NT2/D1 (cell line): ENCODE data around the gene NMB.

ENCODE experiments used
- DNase-seq: peaks from one replicate; pipeline ENCODE4 v3.0.0-alpha.2; 2011; ENCODE audit warnings: low read depth, low spot score
- H3K27me3 ChIP-seq: 2 replicates; pipeline ENCODE4 v1.6.0; 2011; ENCODE audit warnings: mild to moderate bottlenecking; ENCODE audit not compliant: insufficient read length, insufficient read depth
- H3K36me3 ChIP-seq: 2 replicates; pipeline ENCODE4 v1.6.1; 2011; ENCODE audit warnings: mild to moderate bottlenecking, low read length, mixed read lengths; ENCODE audit not compliant: insufficient read depth, insufficient read length
- H3K4me1 ChIP-seq: 2 replicates; pipeline ENCODE4 v1.5.1; 2011; ENCODE audit not compliant: insufficient read depth, insufficient read length
- H3K4me3 ChIP-seq: 2 replicates; pipeline ENCODE4 v1.5.1; 2011; ENCODE audit warnings: low read depth; ENCODE audit not compliant: insufficient read length
- H3K9ac ChIP-seq: 2 replicates; pipeline ENCODE4 v1.6.0; 2011; ENCODE audit warnings: low read depth; ENCODE audit not compliant: insufficient read length
- H3K9me3 ChIP-seq: 2 replicates; pipeline ENCODE4 v1.5.1; 2011; ENCODE audit warnings: mild to moderate bottlenecking, low read length; ENCODE audit not compliant: insufficient read depth
- SUZ12 ChIP-seq: IDR thresholded peaks from 2 replicates; pipeline ENCODE4 v1.6.1; 2011; ENCODE audit not compliant: insufficient read length, insufficient read depth; ENCODE audit errors: extremely low read depth
- YY1 ChIP-seq: IDR thresholded peaks from 2 replicates; pipeline ENCODE4 v1.6.1; 2011; ENCODE audit not compliant: insufficient read length, insufficient read depth
- ZNF274 ChIP-seq: IDR thresholded peaks from 2 replicates; pipeline ENCODE4 v1.6.1; 2011; ENCODE audit warnings: mild to moderate bottlenecking, low read depth, low read length

The NMB gene

DNA sequence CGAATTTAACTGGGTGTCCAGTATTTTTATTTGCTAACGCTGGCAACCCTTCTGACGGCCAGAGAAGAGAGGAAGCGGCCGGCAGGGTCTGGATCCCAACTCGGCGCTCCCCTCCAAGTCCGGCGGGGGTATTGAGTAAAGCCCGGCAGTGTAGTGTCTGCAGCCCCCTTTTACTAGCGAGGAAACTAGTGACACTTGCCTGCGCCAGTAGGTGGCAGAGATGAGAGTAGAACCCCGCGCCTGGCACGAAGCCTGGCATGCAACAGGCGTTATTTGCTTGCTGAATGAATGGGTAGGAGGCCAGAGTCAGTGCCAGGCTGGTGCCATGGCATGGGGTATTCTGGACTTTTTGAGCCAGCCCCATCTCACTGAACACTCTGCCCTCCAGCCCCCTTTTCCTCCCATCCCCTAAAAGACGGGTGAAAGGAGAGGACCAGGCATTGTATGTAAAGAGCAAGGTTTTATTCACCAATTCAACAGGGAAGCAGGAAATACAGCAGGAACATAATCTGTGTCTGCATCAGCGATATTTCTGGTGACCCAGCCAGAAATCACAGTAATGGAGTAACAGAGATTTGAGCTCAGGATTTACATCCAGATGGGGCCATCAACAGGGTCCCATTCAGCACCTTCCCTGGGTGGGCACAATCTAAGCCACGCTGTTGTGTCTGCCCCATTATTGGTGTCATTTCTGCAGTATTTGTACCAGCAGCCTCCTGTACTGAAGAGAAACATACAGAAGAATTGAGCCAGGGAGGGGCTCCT is 3.1 kb downstream of the NMB start:
- H3K4me1 ChIP-seq = peaks cover 12% of the 10 kb centered on the region
- no peaks in the 10 kb centered on the region for H3K9me3 ChIP-seq
- H3K9ac ChIP-seq = peak overlapping the region; percentile 97
- peak; percentile 52 for DNase-seq
- peaks cover 23% of the 10 kb centered on the region for H3K27me3 ChIP-seq
- H3K36me3 ChIP-seq = peaks cover 38% of the 10 kb centered on the region
- no peak for TF ChIP-seq YY1
- TF ChIP-seq ZNF274 = no peak
- peak overlapping the region; percentile 97 for H3K4me3 ChIP-seq

DNA sequence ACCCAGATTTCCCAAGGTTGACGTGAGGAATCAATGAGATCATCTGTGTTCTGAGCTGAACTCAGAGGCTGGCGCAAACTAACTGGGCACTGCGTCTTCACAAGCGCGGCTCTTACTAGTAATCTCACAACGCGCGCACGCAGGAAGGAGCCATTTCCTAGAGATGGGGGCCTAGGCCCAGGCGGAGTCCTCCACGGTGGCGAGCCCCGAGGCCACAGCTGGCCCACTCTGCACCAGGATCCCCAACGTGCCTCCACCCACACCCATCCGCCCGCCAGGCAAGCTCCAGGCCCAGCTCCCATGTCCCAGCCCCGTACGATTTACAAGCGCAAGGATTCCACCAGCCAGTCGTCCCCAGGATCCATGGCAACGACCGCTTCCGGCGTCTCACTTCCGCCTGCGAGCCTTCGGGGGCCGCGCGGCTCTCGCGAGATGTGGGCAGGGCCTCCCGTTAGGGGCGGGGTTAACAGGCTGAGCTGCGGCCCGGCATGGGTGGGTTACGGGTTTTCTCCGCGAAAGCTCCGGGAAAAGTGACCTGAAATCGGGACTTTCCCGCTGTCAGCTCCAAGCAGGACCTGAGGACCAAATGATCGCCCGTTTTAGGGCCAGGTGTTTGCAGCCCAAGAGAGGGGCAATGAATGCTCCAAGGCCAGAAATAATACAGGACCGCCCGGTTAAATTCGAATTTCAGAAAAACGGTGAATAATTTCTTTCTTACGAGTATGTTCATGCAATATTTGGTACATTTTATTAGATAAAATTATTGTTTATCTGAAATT is 3.9 kb downstream of the NMB start, which contains the start of gene WDR73:
Gene WDR73 (minus strand): TSS at position 374 of the 779 bp plus-strand sequence. CDS start 9 bp downstream, at position 365.
- H3K4me1 ChIP-seq = peaks cover 12% of the 10 kb centered on the region
- DNase-seq = peak; percentile 91
- H3K9ac ChIP-seq = peak within 1 kb of the TSS; percentile 97

DNA sequence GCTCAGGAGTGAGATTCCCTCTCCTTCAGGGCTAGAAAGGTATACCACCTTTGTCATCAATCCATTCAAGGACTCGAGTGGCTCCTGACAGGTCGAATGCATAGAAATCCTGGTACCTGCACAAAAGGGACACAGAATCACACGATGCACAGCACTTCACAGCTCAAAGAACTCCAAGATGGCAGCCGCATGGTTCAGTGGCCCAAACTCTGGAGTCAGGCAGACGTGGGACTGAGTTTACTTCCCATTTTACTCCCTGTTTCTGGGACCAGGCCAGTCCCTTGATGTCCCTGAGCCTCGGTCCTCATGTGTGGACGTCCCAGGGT is 4.5 kb downstream of the NMB start:
- TF ChIP-seq SUZ12 (no peak), ZNF274 (no peak), YY1 (no peak)
- Histone ChIP-seq H3K4me3 (peak overlapping the region; percentile 97), H3K27me3 (peaks cover 23% of the 10 kb centered on the region), H3K4me1 (peaks cover 9% of the 10 kb centered on the region), H3K9me3 (no peaks in the 10 kb centered on the region), H3K36me3 (peaks cover 48% of the 10 kb centered on the region), H3K9ac (peak overlapping the region; percentile 97)
- no peak for DNase-seq

More for the DNA sequence above, 3.9 kb downstream of the NMB start, which contains the start of gene WDR73:
- H3K9me3 ChIP-seq = no peaks in the 10 kb centered on the region
- H3K36me3 ChIP-seq = peaks cover 42% of the 10 kb centered on the region
- H3K4me3 ChIP-seq = peak within 1 kb of the TSS; percentile 97
- no peak for TF ChIP-seq YY1
- no peak for TF ChIP-seq SUZ12
- no peak for TF ChIP-seq ZNF274
- peaks cover 23% of the 10 kb centered on the region for H3K27me3 ChIP-seq

DNA sequence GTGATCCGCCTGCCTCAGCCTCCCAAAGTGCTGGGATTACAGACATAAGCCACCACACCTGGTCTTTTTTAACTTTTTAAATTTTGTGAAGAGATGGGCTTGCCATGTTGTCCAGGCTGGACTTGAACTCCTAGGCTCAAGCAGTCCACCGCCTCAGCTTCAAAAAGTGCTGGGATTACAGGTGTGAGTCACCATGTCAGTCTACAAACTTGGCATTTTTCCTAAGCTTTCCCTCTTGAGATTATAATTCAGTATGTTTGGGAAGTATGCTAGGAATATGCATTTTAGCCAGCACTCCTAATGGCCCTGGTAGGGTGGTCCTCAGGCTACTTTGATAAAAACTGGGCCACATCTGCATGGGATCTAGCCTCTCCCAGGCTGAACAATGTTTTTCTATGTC is 8.3 kb downstream of the NMB start:
- H3K4me3 ChIP-seq = no peak overlapping the region
- no peak overlapping the region for H3K9ac ChIP-seq
- no peaks in the 10 kb centered on the region for H3K9me3 ChIP-seq
- no peak for DNase-seq
- H3K4me1 ChIP-seq = peaks cover 5% of the 10 kb centered on the region
- TF ChIP-seq YY1 = no peak
- no peak for TF ChIP-seq ZNF274
- H3K36me3 ChIP-seq = peaks cover 80% of the 10 kb centered on the region
- no peaks in the 10 kb centered on the region for H3K27me3 ChIP-seq

DNA sequence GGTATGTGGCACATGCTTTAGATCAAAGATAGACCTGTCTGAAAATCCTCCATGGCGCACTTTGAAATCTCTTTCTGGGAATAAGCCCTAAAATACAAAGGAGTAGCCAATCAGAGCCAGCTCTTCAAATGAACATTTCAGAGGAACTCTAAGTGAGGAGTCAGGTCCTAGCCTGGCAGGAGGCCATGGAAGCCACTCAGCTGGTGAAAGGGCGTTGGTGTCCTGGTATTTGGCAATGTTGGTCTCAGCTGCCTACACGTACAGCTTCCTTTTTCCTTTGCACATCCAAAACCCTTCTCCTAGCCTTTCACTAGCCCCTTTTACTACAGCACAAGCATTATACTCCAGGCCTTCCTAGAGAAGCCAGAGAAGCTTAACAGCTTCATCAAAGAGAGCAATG is 9.5 kb downstream of the NMB start:
- Histone ChIP-seq H3K4me1 (peaks cover 5% of the 10 kb centered on the region), H3K9ac (no peak overlapping the region), H3K27me3 (no peaks in the 10 kb centered on the region), H3K36me3 (peaks cover 87% of the 10 kb centered on the region), H3K4me3 (no peak overlapping the region), H3K9me3 (no peaks in the 10 kb centered on the region)
- DNase-seq = no peak
- TF ChIP-seq YY1 (no peak), ZNF274 (no peak), SUZ12 (no peak)

DNA sequence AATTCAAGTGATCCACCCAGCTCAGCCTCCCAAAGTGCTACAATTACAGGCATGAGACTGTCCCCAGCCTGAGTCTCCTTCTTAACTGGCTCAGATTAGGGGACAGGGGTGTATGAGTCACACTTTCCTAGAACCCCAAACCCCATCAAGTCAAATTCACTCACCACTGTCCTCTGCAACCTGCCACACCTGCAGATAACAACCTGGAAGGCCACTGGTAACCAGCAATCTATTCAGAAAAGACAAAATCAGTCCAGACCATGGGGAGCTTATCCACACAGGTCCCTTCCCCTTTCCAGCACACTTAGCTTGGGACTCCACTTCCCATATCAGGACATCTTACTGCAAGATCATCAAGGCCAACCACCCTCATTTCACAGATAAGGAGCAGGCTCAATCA is 10.3 kb downstream of the NMB start:
- Histone ChIP-seq H3K4me3 (no peak overlapping the region), H3K9me3 (no peaks in the 10 kb centered on the region), H3K36me3 (peaks cover 87% of the 10 kb centered on the region), H3K27me3 (no peaks in the 10 kb centered on the region), H3K9ac (no peak overlapping the region), H3K4me1 (peaks cover under 1% of the 10 kb centered on the region)
- no peak for TF ChIP-seq YY1
- no peak for TF ChIP-seq SUZ12
- TF ChIP-seq ZNF274 = no peak
- no peak for DNase-seq

DNA sequence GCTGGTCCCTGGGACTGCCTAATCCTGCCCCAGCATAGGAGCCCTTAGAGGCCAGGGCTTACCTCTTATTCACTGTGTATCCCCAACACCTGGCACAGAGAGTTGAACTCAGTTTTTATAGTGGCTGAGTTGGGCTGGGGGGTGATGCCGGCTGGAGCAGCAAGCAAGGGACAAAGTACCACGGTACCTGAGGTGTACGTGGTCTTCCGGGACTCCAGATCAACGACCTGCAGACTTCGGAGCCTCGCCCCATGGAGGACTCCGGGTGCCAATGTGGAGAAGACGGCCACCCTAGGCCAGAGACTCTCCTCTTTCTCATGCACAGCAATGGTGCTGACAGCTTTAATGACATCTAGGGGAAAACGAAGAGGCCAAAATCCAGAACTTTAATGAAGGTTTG is 12.0 kb downstream of the NMB start:
- no peak for TF ChIP-seq ZNF274
- no peak for TF ChIP-seq SUZ12
- no peak for TF ChIP-seq YY1
- peaks cover 82% of the 10 kb centered on the region for H3K36me3 ChIP-seq
- no peaks in the 10 kb centered on the region for H3K27me3 ChIP-seq
- H3K4me3 ChIP-seq = no peak overlapping the region
- no peaks in the 10 kb centered on the region for H3K9me3 ChIP-seq
- DNase-seq = no peak
- no peaks in the 10 kb centered on the region for H3K4me1 ChIP-seq
- H3K9ac ChIP-seq = no peak overlapping the region
